ENCODE data around the gene SMIM36. TPM values are rescaled to one million over a fixed set of nuclear protein-coding genes. Genes with fewer than 3 reads are reported as not detected.
"Not testable (repeated sequence)": the region's sequence is repeated elsewhere in the genome, so short reads cannot be mapped to it uniquely, and the experiment has no call there.

SMIM36 gene
- total and polyA plus RNA-seq, 2 experiments from 2014 or later, result not detected

DNA sequence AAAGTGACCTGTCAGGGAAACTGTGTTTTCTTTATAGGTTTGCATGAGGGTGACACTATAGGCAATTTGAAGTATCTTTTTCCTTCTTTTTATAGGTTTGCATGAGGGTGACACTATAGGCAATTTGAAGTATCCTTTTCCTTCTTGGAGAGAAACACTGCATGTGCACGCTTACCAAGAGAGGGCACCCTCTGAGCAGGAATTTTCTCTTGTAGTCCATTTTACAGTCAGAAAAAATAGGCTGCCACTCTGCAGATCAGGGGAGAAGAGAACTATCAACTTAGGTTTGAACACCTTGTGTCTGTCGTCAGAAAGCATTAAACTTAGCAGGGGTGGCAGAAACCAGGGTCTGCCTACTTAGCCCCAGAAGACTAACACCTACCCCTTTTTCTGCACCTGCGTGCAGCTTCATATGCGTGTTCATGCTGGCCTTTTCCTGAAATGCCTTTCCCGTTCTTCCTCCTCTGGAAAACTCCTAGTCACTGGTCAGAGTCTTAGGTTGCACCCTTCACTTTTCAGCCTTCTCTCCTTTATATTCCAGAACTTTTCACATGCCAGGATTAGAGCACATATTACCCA lies 16.4 kb upstream of the SMIM36 start:
- TF ChIP-seq, protein P1, sequence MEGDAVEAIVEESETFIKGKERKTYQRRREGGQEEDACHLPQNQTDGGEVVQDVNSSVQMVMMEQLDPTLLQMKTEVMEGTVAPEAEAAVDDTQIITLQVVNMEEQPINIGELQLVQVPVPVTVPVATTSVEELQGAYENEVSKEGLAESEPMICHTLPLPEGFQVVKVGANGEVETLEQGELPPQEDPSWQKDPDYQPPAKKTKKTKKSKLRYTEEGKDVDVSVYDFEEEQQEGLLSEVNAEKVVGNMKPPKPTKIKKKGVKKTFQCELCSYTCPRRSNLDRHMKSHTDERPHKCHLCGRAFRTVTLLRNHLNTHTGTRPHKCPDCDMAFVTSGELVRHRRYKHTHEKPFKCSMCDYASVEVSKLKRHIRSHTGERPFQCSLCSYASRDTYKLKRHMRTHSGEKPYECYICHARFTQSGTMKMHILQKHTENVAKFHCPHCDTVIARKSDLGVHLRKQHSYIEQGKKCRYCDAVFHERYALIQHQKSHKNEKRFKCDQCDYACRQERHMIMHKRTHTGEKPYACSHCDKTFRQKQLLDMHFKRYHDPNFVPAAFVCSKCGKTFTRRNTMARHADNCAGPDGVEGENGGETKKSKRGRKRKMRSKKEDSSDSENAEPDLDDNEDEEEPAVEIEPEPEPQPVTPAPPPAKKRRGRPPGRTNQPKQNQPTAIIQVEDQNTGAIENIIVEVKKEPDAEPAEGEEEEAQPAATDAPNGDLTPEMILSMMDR (conservative IDR thresholded peaks at IDR 0.05; ENCODE audit: low read depth in 2 of 2), result peak; percentile 75 to 87
- TF ChIP-seq, protein P2, sequence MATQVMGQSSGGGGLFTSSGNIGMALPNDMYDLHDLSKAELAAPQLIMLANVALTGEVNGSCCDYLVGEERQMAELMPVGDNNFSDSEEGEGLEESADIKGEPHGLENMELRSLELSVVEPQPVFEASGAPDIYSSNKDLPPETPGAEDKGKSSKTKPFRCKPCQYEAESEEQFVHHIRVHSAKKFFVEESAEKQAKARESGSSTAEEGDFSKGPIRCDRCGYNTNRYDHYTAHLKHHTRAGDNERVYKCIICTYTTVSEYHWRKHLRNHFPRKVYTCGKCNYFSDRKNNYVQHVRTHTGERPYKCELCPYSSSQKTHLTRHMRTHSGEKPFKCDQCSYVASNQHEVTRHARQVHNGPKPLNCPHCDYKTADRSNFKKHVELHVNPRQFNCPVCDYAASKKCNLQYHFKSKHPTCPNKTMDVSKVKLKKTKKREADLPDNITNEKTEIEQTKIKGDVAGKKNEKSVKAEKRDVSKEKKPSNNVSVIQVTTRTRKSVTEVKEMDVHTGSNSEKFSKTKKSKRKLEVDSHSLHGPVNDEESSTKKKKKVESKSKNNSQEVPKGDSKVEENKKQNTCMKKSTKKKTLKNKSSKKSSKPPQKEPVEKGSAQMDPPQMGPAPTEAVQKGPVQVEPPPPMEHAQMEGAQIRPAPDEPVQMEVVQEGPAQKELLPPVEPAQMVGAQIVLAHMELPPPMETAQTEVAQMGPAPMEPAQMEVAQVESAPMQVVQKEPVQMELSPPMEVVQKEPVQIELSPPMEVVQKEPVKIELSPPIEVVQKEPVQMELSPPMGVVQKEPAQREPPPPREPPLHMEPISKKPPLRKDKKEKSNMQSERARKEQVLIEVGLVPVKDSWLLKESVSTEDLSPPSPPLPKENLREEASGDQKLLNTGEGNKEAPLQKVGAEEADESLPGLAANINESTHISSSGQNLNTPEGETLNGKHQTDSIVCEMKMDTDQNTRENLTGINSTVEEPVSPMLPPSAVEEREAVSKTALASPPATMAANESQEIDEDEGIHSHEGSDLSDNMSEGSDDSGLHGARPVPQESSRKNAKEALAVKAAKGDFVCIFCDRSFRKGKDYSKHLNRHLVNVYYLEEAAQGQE (IDR thresholded peaks at IDR 0.05; ENCODE audit: unreplicated experiment), result no peak
- DNase-seq (ENCODE audit: low spot score) (peak; percentile 75), ATAC-seq (peak; percentile 89)
- H3K4me3 Mint-ChIP-seq, result no peak overlapping the region
- no peaks in the 10 kb centered on the region for H4K20me1 ChIP-seq (replicated peaks; ENCODE audit: insufficient read depth)
- no peaks in the 10 kb centered on the region for H3K27me3 ChIP-seq (ENCODE audit: insufficient read depth)
- H3K4me3 ChIP-seq, result no peak overlapping the region
- H3K9me3 Mint-ChIP-seq, result no peaks in the 10 kb centered on the region
- H2AFZ ChIP-seq, result no peak overlapping the region
- H3K4me1 ChIP-seq (ENCODE audit: insufficient read depth), result no peaks in the 10 kb centered on the region
- H3K4me1 Mint-ChIP-seq, result peaks cover 3% of the 10 kb centered on the region; the same call in 1 of the 3 replicates
- no peaks in the 10 kb centered on the region for H3K36me3 ChIP-seq (ENCODE audit: insufficient read depth)
- no peaks in the 10 kb centered on the region for H3F3A ChIP-seq (replicated peaks; ENCODE audit: low read depth)
- no peak overlapping the region for H3K4me2 ChIP-seq
- H3K27ac Mint-ChIP-seq, result no peak overlapping the region
- H3K27ac ChIP-seq (ENCODE audit: low read depth), result no peak overlapping the region
- H3K79me2 ChIP-seq (replicated peaks; ENCODE audit: insufficient read depth), result no peaks in the 10 kb centered on the region
- H3K9me2 ChIP-seq (ENCODE audit: insufficient read depth), result no peaks in the 10 kb centered on the region
- H3K36me3 Mint-ChIP-seq (ENCODE audit: low read depth), result no peaks in the 10 kb centered on the region
- no peaks in the 10 kb centered on the region for H3K27me3 Mint-ChIP-seq (ENCODE audit: insufficient read depth, low read depth, poor library complexity)

DNA sequence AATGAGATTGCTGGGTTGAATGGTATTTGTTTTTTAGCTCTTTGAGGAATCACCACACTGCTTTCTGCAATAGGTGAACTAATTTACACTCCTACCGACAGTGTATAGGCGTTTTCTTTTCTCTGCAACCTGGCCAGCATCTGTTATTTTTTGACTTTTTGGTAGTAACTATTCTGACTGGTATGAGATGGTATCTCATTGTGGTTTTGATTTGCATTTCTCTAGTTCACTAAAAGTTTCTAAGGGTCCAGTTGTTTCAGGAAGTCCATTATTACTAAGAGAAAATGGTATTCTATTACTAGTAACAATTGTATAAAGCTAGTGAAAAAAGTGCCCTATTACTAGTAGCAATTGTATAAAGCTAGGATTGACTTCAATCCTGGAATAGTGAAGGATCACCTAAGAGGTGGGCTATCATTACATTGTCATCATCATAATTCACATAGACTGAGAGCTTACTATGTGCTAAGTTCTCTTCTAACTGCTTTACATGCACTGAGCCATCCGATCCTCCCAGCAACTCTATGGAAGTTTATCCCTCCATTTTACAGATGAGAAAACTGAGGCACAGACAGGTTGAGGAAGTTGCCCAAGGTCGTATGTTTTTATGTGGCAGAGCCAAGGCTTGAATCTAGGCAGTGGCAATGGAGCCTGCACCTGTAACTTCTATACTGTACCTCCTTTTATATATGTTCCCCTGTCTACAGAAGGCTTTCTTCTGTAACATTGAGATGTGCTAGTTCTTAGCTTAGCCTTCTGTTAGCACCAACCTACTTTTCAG lies 13.4 kb upstream of the SMIM36 start:
- H3K4me1 Mint-ChIP-seq, result peaks cover 3% of the 10 kb centered on the region; the same call in 1 of the 3 replicates
- H3K4me3 Mint-ChIP-seq, result no peak overlapping the region

DNA sequence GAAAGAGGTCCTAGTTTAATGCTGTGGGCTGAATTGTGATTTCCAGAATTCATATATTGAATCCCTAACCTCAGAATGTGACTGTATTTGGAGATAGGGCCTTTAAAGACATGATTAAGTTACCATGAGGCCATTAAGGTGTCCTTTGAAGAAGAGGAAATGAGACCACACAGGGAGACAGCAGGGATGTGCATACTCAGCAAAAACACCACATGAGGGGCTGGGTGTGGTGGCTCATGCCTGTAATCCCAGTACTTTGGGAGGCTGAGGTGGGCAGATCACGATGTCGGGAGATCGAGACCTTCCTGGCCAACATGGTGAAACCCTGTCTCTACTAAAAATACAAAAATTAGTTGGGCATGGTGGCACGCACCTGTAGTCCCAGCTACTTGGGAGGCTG lies 11.8 kb upstream of the SMIM36 start:
- not testable (repeated sequence) for H3K27ac ChIP-seq (ENCODE audit: low read depth); H3K27me3 Mint-ChIP-seq (ENCODE audit: insufficient read depth, low read depth, poor library complexity); H3K36me3 Mint-ChIP-seq (ENCODE audit: low read depth); H3K36me3 ChIP-seq (ENCODE audit: insufficient read depth); H3K27ac Mint-ChIP-seq; ATAC-seq; H4K20me1 ChIP-seq (replicated peaks; ENCODE audit: insufficient read depth); H3K4me3 ChIP-seq; H3K9me3 Mint-ChIP-seq; H3K4me2 ChIP-seq; H2AFZ ChIP-seq; H3K4me1 ChIP-seq (ENCODE audit: insufficient read depth); H3K79me2 ChIP-seq (replicated peaks; ENCODE audit: insufficient read depth); H3K4me1 Mint-ChIP-seq; DNase-seq (ENCODE audit: low spot score); H3K4me3 Mint-ChIP-seq; H3K27me3 ChIP-seq (ENCODE audit: insufficient read depth); H3K9me2 ChIP-seq (ENCODE audit: insufficient read depth); H3F3A ChIP-seq (replicated peaks; ENCODE audit: low read depth)

More for the DNA sequence above, 13.4 kb upstream of the SMIM36 start:
- Histone ChIP-seq H3K9me2 (ENCODE audit: insufficient read depth) (no peaks in the 10 kb centered on the region; the same call in 1 of the 2 replicates), H3F3A (replicated peaks; ENCODE audit: low read depth) (no peaks in the 10 kb centered on the region), H3K27me3 (ENCODE audit: insufficient read depth) (no peaks in the 10 kb centered on the region), H3K27ac (ENCODE audit: low read depth) (no peak overlapping the region), H3K4me2 (no peak overlapping the region), H3K4me3 (no peak overlapping the region), H3K36me3 (ENCODE audit: insufficient read depth) (no peaks in the 10 kb centered on the region), H4K20me1 (replicated peaks; ENCODE audit: insufficient read depth) (no peaks in the 10 kb centered on the region), H3K4me1 (ENCODE audit: insufficient read depth) (no peaks in the 10 kb centered on the region), H2AFZ (no peak overlapping the region), H3K79me2 (replicated peaks; ENCODE audit: insufficient read depth) (no peaks in the 10 kb centered on the region)
- no peaks in the 10 kb centered on the region for H3K36me3 Mint-ChIP-seq (ENCODE audit: low read depth)
- H3K27ac Mint-ChIP-seq, result no peak overlapping the region
- no peak for TF ChIP-seq CREB1 (CRISPR knock-in tag; IDR thresholded peaks at IDR 0.05; ENCODE audit: low read depth)
- TF ChIP-seq JUNB (IDR thresholded peaks at IDR 0.05; ENCODE audit: unreplicated experiment), result no peak
- TF ChIP-seq ZNF114 (CRISPR knock-in tag; IDR thresholded peaks at IDR 0.05), result no peak
- no peak for TF ChIP-seq STAT1 (IDR thresholded peaks at IDR 0.05; ENCODE audit: unreplicated experiment)
- TF ChIP-seq POLR2AphosphoS5 (IDR thresholded peaks at IDR 0.05; ENCODE audit: low read depth), result no peak
- TF ChIP-seq, protein P3, sequence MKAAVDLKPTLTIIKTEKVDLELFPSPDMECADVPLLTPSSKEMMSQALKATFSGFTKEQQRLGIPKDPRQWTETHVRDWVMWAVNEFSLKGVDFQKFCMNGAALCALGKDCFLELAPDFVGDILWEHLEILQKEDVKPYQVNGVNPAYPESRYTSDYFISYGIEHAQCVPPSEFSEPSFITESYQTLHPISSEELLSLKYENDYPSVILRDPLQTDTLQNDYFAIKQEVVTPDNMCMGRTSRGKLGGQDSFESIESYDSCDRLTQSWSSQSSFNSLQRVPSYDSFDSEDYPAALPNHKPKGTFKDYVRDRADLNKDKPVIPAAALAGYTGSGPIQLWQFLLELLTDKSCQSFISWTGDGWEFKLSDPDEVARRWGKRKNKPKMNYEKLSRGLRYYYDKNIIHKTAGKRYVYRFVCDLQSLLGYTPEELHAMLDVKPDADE (IDR thresholded peaks at IDR 0.05), result no peak
- H3K27me3 Mint-ChIP-seq (ENCODE audit: insufficient read depth, low read depth, poor library complexity), result no peaks in the 10 kb centered on the region
- no peak for DNase-seq (ENCODE audit: low spot score)
- no peak for ATAC-seq
- no peaks in the 10 kb centered on the region for H3K9me3 Mint-ChIP-seq
